NCI-H524 (cell line): ENCODE results near the gene KIAA1614.

Experiments used
- DNase-seq, 2 experiments: peaks; one replicate each; lab custom pipeline; 2025; lab: John Stamatoyannopoulos, UW

KIAA1614 gene

DNA sequence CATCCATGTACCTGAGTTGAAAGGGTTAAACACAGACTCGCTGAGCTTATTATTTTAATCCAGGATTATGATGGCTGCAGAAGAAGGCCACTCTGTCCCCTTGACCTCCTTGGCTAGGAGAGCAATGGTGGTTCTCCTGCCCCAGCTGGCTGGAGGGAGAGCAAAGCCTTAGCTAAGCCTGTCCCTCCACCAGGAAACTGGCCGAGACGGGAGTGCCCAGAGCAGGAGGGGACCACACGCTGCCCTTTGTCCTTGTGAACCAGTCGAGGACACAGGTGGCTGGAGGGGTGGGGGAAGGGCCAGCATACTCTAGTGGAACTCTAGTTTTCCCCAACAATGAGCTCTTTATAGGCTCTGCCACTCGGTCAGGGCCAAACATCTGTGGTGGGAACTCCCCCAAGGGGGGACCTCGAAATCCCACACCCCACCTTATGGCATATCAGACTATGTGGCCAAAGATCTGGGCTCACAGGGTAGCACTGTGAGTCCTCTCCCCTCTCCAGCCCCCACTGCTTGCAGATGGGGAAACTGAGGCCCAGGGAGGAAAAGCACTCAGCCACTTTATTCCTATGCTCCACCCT is 12.9 kb downstream of the KIAA1614 start:
- peak; percentile 16 to 23 for DNase-seq

DNA sequence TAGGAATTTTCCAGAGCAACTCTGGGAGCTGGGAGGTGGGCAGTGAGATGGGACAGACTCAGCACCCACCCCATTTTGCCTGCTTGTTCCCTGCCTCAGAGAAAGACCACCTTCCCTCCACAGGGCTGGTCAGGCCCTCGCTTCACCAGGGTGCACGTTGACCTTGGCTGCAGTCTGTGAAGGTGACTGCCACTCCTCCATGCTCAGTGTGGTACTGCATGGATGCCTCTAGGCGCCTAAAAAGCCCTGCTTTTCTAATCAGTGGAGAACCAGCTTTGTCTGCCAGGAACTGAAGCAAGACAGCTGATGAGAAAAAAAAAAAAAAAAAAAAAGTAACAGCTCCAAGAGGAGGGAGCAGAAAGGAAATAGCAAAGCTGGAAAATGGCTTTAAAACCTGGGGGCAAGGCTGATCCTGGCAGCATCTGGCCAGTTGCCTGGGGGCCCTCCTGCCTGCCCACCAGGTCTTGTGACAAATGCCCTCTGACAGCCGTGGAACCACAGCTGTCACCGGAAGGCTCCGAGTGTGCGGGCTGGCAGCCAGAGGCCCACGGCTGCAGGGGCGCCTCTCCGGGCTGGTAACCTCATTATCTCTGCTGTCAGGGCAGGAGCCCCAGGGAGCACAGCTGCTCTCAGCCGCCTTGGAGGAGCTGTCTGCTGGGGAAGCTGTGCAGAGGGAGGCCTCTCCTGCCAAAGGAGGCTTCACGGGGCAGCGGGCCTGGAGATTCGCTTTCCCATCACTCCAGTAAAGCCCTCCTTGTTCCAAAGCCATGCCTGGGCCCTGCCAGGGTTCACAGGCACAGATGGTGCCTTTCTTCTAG is 13.7 kb downstream of the KIAA1614 start:
- peak; percentile 82 to 96 for DNase-seq

DNA sequence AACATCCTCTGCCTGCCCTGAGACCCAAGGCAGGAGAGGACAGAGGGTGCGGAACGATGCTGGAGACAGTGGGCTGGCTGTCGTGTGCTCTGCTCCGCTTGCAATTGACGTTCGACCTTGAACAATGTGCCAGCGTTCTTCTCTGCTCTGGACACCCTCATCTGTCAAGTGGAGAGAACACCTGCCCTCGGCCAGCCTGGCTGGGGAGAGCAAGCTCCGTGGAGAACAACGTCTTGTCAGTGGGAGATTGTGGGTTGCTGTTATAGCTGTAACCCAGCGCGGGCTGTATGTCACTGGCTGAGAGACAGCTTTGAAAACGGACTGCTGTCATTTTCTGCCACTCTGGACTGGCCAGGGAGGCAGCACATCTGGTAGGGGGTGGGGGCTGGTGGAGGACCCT is 14.7 kb downstream of the KIAA1614 start:
- DNase-seq, result peak; percentile 62 to 83

DNA sequence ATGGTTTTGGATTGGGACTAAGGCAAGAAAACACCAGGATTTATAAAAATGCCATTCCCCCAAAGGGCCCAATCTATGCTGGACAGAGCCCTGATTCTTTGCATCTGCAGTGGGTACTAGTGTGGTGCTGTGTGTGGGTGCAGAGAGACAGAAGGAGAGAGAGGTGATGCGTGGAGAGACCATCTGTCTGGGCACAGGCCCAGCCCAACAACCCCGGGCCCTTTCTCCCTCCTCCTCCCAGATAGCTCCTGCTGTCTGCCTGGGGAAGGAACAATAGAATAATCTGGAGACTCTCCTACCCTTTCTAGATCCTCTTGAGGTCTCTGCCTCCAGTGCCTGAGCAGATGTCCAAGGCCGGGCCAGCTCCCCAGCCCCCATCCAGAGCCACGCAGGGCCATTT is 15.1 kb downstream of the KIAA1614 start:
- DNase-seq, result peak; percentile 96 to 97

DNA sequence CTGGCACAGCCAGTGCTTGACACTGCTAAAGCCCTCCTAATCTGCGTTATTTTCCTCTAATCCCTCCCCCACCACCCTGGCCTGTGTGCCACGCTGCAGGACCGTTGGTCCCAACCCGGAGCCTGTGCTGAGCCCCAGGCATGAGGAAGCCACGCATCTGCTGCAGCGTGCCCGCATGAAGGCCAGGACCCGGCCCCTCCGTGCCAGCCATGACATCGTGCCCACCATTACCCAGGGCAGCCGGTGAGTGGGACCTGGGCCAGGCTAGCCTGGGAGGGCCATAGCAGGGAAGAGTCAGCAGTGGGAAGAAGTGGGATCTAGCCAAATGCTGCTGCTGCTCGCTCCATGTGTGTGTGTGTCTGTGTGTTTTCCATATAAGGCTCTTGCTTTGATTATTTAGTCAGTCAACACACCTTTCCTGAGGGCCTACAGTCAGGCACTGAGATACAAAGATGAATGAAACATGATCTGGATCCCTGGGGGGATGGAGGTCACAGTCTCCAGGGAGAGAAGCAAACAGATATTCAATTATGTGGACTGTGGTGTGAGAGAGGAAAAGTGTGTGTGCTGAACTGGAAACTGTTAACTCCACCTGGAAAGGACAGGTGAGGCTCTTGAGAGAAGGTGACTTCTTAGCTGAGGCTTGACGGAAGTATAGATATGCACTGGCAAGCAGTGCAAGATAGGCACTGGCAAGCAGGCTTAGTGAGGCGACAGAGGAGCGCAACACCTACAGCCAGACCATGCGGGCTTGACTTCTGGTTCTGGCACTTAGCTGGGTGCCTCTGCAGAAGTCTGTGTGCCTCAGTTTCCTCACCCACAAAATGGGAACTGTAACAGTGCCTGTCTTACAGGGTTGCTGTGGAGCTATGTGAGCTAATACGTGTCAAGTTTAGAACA is 15.9 kb downstream of the KIAA1614 start:
- DNase-seq, result peak in 1 of 2 experiments; percentile 34

DNA sequence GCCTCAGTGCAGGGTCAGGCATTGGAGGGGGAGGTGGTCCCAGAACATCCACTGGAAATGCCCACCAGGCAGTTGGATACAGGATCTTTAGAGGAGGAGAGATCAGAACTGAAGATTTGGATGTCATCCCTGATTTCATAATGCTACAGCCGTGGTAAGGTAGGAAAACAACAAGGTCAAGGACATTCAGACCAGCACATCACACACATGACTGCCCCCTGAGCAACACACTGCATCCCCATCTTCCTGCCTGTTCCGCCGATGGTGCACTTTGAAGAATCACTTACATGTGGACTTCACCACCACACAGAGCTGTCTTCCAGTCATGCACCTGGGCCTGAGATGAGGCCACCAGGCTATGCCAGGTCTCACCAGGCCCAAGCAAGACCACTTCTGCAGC is 16.7 kb downstream of the KIAA1614 start:
- DNase-seq, result no peak

DNA sequence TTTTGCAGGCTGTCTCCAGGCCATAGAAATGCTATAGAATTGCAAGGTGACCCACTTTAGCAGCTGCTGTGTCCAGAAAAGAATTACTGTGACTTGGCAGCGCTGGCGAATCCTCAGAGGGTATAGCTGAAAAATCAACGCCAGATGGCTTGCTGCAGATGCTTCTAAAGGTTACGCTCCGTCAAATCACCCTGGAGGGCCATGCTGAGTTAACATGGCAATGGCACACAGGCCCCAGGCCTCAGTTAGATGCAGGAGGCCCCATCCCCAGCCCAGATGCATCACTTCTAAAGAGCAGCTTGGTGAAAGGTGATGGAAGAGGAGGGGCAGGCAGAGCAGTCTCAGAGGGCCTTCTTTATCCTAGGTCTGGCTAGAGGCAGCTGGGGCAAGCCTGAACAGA is 18.0 kb downstream of the KIAA1614 start:
- peak; percentile 96 to 99 for DNase-seq

DNA sequence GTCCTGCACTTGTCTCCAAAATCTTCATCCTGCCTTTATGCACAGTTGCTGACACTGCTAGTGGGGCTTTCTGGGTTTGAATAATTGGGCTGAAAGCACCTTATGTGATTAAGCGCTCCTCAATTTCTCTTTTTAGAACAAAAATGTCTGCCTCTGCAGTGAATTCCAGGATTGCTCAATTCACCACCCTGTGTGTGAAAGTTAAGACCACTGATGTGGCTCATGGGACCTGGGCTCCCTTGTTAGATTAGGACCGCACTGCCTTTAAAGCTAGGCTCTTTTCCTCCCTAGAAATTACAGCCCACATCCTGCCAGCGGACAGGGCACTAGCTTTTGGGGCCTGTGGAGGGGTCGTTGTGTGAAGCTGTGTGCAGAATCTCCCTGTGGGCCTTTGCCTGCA is 18.8 kb downstream of the KIAA1614 start:
- DNase-seq, result no peak

DNA sequence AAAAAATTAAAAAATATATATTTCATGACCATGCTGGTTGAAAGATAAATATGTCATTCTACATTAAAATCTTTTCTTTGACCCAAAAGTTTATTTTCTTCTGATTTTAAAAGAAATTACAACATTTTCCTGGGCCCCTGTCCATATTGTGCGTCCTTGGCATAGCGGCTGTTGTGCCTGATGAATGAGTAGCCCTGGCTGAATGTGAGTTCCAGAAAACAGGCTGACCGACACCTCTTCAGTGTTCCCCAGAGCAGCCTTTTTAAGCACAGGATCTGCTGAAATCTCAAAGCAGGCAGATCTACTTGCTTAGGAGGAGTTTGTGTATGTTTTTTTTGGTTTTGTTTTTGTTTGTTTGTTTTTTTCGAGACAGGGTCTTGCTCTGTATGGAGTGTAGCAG is 19.7 kb downstream of the KIAA1614 start:
- DNase-seq, result no peak

DNA sequence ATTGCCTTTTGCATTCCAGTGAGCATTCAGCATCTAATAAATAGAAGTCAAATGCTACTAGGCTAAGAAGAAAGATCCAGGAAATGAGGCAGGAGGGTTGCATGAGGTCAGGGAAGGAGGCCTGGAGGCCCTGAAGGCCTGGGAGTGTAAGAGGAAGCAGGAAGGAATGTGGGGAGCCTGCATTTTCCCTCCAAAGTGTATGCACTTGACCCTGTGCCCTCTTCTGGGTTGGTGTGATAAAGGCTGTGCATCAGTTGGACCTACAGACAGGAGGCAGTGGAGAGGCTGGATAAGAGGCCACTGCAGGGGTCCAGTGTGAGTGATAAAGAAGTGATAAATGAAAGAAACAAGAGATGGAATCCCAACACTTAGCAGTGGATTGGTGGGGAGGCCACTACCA is 20.4 kb downstream of the KIAA1614 start:
- DNase-seq, result no peak

DNA sequence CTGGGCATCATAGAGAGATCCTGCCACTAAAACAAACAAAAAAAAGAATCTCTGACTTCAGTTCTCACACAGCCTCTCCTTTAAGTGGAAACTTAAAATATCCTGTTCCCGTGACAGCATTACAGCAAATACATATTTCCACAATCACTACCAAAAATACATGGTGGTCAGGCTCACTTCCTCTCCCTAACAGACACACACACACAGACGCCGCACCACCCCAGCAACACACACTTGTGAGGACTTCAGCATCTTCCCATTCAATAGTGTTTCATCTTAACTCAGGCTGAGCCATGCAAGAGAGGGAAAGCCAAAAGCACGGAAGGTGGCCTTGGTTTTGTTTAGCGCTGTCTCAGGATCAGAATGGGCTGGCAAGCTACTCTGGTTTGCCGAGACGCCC is 21.9 kb downstream of the KIAA1614 start:
- DNase-seq, result no peak

DNA sequence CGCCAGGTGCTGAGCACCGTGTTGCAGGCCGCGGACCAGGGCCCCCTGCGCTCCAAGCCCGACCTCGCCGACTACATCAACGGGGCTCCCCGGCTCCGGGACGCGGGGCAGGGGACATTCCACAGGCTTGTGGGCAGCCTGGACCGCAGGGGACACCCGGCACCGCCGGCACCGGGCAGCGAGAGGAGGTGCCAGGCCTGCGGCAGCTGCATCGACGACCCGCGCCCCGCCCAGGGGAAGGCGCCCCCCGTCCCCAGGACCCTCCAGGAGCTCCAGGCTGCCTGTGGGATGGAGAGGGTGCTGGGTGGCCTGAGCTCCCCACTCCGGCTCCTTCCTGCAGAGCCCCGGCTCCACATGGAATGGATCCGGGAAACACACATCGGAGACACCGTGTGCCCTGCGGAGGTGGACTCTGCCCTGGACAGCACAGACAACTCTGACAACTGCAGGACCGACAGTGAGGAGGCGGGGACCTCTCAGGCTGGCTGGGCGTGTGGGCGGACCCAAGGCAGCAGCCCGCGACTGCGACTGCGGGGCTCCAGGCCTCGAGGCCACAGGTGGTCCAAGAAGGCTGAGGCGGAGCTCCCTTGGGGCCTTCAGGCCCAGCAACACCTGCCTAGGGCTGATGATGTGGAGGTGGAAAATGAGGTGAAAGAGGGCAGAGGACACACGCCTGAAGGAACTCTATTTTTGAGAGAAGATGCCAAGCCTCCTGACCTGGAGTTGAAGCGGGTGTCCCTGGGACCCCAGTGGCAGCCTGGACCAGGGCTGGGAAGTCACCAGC is 22.8 kb downstream of the KIAA1614 start:
- no peak for DNase-seq

DNA sequence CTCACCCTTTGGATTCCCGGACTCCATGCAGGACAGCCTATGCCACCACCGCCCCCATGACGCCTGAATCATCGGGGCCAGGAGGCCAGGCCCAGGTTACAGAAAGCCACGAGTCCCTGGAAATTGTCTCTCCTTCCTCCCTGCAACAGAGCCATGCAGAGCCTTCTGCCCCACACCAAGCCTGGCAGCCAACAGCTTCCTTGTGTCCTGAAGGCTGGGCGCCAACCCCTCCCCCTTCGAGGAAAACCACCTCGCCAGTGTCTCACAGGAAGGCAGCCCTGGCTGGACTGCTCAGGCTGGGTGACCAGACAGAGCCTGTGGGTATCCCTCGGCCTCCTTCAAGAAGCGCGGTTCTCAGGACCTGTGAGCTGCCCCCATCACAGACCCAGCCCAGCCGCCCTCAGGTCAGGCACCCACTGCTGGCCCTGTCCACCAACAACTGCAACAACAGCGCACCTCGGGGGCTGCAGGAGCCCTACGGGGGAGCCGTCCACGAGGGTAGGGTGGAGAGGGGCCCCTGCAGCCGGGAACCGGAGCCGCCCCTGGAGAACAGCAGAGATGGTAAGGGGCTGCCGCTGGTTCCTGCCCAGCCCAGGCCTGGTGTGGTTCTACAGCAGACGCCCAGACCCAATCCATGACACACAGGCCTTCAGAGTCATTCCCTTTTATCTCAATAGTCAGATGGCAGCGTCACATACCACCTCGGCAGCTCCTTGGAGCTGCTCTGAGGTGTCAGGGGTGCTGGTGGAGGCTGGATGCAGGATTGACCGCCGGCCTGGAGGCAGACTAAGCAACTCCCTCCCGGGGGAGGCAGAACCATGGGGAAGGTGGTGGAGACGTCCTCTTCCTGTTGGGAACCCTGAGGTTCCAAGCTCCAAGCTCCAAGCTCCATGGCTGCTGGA is 23.7 kb downstream of the KIAA1614 start:
- DNase-seq, result no peak

DNA sequence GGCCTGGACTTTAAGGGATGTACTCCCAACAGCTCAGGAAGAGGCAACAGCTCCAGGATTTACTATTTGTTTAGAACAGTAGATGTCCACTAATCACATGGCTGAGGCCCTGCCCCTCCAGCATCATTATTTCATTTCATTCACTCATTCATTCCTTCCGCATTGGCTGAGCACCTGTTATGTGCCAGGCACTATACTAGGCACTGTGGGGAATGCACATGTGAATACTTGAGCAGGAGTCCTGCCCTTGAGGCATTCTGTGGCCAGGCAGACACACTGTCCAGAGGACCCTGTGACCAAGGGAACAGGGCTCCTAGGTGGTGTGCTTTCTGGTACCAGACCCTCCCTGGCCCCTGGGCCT is 24.3 kb downstream of the KIAA1614 start:
- DNase-seq, result no peak

DNA sequence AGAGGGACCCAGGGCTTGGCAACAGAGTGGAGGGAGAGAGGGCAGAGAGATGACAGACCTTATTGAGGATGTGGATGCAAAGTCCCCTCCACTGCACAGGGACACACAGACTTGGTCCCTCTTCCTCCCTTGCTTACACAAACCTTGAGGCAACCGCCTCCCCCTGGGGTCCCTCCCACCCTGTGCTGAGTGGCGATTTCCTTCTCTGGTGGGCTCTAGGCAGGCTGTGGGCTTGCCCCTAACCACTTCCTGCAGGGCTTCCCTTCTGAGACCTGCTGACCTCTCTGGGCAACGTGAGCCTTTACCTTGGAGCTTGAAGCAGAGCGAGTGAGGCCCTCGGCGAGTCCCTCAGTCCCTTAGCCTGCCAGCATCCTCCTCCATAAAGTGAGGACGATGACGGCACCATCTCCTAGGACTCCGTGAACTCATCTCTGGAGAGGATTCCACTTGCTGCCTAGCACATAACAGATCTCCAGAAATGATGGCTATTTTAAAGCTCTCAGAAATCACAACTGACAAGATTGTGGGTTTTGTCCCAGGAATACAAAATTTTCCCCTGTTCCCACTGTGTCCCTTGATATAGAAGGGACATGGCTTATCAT is 25.0 kb downstream of the KIAA1614 start:
- no peak for DNase-seq

DNA sequence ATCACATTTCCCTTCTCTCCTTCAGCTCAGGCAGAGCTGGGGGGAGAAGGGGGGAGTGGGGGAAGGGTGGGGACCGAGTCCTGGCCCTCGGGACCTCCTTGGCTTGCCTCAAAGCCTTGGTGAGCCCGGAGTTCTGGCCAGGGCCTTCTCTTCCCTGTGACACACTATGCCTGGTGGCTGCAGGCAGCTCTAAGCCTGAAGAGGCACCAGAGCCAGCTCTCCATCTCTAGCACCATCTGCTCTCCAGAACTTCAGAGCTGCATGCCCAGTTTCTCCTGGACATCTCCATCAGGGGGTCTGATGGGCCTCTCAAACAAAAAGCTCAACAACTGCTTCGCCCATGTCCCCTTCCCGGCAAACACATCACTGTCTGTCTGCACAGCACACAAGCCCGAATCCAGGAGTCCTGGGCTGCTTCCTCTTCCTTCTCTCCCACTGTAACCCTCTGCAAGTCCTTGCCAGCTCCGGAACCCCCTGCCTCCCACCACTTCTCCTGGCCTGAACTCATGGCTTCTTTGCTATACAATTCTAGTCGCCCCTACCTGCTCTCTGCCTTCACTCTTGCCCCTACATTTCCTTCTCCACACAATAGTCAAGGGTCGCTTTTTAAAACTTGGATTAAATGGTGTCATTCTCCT is 26.5 kb downstream of the KIAA1614 start:
- DNase-seq, result no peak

DNA sequence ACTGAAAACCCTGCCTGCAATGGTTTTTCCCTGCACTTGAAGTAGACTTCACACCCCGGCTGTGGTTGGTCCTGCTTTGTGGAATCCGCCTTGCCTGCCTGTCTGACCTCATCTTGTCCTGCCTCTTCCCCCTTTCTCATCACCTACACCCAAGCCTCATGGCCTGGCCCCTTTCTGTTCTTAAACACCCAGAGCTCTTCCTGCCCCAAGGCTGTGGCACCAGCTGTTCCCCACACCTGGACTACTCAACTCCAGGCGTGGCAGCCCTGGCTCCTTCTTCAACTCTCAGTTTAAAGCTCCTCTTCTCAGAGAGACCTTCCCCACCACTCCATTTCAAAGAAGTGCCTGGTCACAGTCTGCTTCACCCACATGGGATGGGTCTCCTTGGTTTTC is 27.0 kb downstream of the KIAA1614 start:
- DNase-seq, result no peak

DNA sequence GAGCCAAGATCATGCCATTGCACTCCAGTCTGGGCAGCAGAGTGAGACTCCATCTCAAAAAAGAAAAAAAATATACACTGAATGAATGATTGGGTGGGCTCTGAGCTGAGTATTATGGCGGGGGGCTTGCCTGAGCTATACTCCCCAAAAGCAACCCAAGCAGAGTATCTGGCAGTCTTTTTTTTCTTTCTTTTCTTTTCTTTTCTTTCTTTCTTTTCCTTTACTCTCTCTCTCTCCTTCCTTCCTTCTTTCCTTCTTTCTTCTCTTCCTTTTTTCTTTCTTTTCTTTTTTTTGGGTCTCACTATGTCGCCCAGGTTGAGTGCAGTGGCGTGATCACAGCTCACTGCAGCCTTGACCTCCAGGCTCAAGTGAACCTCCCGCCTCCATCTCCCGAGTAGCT is 27.7 kb downstream of the KIAA1614 start:
- DNase-seq, result no peak

DNA sequence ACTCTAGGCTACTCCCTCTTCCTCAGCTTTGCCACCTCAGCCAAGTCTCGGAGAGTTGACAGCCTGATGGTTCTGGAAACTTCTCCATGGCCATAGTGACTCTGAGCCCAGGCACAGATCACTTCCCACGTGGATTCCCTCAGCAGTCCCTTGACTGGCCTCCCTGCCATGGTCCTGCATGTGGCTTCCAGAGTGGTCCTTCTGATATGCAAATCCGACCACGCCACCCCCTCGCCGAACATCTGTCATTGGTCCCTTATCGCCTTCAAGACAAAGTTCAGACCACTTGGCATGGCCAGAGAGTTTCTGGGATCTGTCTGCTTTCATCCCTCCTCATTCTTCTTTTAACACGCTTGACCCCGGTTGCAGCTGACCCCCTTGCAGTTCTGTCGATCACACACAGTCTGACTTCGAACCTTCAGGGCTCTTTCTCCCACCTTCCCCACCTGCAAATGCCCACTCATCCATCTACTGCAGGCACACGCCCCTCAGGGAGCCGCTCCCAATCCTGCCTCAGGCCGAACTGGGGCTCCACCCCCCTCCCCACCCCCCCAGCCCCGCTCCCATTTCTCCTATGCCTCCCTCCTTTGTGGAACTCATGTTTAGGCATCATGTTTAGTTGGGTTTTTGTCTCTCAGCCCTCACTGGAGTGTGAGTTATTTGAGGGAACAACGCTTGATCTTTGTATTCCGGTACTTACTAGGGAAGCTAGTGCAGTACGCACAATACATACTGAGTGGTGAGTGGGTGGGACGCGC is 29.0 kb downstream of the KIAA1614 start:
- no peak for DNase-seq
